Glomerular visceral epithelial cell (primary cell): ENCODE results near the gene ECI1.
"Not testable (repeated sequence)": the region's sequence is repeated elsewhere in the genome, so short reads cannot be mapped to it uniquely, and the experiment has no call there.

Experiments used
- DNase-seq: peaks from one replicate; pipeline ENCODE4 v3.0.0-alpha.2; 2016; ENCODE audit errors: extremely low spot score

Gene ECI1

DNA sequence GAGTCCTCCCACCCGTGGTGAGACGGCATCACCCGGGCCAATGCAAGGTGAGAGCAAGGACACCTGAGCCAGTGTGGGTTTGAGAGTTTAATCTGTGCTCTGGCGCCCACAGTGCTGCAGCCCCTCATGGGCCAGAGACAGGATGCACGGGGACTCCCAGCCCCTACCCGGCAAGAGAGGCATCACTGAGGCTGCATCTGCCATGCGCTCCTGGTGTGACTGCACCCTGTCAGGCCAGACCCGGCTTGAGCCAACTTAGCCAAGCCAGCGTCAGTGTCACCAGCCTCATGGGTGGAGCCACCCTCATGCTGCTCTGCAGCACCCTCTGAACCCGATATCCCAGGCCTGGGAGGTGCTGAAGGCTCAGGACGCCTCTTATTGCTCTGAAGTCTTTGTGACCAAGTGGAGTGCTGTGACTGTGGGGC is 39.5 kb downstream of the ECI1 start:
- no peak for DNase-seq

DNA sequence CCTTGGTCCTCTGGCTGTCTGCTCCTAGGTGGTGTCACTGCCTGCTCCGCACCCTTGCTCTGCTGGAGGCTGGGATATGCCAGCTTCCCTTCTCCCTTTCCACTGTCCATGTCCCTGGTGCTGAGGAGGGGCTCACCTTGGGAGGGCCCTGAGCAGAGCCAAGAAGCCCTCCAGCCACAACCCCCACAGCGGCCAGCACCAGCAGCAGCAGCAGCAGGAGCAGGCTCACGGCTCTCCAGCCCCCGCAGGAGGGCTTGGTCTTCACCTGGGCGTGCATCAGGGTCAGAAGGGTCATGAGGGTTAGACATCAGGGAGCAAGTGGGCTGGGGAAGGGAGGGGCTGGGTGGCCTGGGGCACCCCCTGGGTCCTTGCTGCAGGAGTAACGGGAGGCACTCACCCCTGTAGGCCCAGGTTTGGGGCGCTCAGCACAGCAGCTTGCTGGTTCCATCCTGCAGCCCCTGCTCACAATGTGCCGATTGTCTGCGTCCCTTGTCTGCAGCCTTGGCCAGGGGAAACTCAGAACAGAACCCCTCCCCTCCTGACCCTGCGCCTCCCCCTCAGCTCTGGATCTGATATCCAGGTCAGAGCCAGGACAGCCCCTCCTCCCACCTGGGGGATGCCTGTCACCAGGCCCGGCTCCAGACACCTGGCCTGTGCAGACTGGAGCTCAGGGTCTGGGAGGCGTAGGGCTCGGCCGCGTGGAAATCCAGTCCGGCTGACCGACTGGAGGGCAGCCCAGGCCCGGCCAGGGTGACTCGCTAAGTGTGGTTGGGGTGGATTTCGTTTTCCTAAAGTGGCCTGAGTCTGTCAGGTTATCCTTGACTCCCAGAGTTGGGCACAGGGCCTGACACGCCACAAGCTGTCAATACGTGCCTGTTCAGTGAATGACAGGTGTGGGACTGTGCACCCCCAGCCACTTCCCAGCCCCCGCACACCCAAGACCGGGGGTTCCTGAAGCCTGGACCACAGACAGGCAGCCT is 40.7 kb downstream of the ECI1 start, which contains the start of gene BRICD5:
BRICD5 (minus strand) TSS at position 478 of the 980 bp plus-strand sequence; CDS start at position 448, 30 bp downstream.
- peak; percentile 33 for DNase-seq

DNA sequence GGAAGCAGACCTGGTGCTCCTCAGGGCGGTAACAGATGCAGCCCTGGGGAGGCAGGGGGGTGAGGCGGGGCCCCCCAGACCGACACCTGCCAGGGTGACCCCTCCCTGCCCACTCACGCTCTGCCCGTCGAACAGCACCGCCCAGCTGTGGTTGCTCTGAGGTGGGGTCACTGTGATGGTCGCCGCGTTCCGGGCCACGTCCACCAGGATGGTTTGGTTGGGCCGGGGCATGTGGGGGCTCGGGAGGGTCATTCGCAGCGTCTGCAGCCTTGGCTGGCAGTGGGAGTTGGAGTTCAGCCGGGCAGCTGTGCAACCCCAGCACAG is 41.4 kb downstream of the ECI1 start:
- DNase-seq = no peak

DNA sequence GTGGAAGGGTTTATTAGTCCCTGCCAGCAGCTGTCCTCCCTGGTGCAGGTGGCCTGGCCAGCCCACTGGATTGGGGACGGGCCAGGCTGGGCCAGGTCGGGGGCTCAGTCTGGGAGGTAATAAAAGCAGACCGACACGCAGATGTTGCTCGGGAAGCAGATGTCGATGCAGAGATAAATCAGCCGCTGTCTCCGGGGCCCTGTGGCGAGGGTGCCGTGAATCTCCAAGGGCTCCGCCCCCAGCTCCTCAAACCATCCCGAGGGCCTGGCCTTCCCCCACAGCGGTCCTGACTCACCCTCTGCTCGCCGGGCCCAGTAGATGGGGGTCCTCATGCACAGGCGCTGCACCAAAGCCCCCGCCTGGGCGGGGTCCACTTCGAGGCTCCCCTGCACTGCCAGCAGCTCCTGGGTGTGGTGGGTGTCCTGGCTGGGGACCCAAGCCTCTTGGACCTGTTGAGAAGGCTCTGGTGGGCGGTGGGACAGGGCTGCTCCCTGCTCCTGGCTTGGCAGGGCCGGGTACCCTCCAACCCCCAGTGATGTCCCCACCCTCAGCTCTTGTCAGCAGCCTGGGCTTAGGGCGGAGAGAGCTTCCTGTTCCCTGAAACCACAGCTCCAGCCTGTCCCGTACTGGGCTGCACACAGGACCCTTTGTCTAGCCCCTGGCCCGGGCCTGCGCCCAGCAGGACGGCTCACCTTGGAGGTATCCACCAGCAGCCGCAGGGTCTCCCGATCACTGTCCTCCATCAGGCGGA is 42.0 kb downstream of the ECI1 start:
- no peak for DNase-seq

DNA sequence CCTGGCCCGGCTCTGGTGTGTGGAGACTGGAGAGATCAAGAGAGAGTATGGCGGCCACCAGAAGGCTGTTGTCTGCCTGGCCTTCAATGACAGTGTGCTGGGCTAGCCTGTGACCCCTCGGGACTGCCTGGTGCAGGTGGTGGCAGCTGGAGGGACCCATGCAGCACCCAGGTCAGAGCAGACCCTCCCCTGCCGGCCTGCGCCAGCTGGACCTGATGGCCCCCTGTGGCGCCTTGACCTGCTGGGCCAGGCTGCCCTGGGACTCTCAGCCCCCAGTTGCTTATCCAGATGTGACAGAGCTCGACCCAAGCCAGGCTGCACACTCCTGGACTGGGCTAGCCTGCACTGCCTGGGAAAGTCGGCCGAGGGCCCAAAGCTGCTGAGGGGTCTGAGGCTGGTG is 42.6 kb downstream of the ECI1 start:
- DNase-seq = no peak

DNA sequence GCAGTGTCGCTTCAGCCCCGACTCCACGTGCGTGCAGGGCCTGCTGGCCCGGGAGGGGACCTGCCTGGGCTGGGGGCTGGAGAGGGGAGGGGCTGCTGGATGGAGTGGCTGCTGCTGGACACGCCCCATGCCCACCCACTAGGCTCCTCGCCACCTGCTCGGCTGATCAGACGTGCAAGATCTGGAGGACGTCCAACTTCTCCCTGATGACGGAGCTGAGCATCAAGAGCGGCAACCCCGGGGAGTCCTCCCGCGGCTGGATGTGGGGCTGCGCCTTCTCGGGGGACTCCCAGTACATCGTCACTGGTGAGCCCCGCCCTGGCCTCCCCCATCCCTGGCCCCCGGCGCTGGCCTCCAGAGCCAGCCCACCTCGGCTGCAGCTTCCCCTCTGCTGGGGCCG is 43.1 kb downstream of the ECI1 start:
- DNase-seq = no peak

DNA sequence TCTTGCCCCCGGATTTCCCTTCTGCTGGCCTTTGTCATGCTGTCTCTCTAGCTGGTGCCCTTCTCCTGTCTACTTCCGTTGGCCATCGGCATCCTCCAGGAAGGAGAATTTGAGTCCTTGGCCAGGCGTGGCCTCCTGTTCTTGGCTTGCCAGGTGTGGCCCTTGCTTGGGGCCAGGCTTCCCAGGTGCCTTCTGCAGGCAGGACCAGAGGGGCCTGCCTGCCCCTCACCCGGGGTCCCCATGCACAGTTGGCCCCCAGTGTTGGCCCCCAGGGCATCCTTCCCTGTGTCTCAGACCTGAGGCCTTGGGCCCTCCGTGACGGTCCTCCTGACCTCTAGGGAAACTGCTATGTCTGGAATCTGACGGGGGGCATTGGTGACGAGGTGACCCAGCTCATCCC is 43.5 kb downstream of the ECI1 start:
- DNase-seq = no peak

DNA sequence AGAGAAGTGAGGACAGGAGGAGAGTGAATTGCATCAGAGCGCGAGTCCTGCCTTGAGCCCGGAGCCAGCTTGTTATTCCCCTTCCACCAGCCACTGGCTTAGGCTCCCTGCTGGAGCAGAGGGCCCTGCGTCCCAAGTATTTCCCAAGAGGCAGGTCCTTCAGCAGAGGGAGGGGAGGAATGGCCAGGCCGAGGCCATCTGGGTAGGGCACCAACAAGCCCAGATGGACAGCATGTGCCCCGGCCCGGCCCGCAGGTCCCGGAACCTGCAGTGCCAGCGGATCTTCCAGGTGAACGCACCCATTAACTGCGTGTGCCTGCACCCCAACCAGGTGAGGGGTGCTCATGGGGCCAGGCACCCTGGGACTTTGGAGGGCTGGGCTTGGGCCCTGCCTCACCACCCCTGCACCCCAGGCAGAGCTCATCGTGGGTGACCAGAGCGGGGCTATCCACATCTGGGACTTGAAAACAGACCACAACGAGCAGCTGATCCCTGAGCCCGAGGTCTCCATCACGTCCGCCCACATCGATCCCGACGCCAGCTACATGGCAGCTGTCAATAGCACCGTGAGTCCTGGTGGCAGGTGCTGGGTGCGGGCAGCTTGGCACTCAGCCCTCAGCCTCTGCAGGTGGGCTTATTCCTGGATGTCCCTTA is 44.5 kb downstream of the ECI1 start:
- DNase-seq = no peak

DNA sequence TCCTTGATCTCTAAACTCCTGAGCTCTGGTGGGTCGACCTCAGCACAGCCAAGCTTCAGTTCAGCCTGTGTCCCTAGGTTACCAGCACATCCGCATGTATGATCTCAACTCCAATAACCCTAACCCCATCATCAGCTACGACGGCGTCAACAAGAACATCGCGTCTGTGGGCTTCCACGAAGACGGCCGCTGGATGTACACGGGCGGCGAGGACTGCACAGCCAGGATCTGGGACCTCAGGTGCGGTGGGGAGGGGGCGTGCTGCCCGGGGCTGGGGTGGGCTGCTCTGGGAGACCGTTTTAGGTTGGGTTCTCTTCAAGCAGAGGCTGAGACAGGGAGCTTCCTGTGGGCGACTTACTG is 45.0 kb downstream of the ECI1 start:
- DNase-seq = no peak

DNA sequence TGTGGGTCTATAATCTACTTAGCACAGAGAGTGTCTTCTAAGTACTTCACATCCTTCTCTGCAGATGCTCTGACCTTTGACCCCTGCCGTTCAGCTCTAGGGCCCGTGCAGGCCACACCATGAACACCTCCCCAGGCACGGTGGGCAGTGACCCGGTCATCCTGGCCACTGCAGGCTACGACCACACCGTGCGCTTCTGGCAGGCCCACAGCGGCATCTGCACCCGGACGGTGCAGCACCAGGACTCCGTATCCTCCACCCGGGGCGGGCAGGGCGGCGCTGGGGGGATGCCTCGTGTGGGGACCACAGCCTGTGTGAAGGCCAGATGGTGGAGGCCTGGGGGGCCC is 45.4 kb downstream of the ECI1 start:
- no peak for DNase-seq

DNA sequence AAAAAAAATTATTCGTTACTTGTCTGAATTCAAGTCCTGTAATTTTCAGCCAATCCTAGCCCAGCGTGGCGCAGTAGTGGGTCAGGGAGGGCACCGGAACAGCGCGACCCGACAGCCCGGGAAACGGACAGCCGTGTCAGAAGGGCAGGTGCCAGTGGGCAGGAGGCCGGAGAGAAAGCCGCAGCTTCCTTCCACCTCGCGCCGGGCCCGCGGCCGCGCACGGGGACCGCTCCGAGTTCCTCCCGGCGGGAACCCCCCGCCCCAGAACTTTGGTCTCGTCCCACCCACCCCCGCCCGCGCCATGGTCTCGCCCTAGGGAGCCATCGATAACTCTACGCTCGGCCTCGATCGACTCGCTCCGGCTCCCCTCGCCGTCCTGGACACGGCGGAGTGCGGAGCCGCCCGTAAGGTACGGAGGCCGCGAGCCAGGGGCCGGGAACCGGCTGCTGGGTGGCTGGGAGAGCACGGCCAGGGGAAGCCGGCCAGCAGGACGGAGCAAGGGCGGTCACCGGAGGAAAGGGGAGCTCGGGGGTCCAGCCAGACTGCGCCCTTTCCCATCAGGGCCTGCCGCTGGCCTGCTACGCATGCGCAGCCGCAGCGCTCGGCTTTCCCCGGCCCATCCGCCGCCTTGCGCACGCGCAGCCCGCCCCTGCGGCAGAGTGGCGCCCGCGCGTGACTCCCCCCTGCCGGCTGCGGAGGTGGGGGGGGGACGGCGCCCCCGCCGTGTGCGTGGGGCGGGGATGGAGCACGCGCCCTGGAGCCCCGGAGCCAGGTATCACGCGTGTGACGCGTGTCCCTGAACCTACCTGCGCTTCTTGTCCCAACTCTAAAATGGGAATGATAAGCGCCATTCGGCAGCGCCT is 46.1 kb downstream of the ECI1 start, which contains the start of gene MLST8:
MLST8 (plus strand) TSS at position 351 of the 863 bp plus-strand sequence. CDS start 632 bp downstream, outside the sequence.
- peak; percentile 85 for DNase-seq

DNA sequence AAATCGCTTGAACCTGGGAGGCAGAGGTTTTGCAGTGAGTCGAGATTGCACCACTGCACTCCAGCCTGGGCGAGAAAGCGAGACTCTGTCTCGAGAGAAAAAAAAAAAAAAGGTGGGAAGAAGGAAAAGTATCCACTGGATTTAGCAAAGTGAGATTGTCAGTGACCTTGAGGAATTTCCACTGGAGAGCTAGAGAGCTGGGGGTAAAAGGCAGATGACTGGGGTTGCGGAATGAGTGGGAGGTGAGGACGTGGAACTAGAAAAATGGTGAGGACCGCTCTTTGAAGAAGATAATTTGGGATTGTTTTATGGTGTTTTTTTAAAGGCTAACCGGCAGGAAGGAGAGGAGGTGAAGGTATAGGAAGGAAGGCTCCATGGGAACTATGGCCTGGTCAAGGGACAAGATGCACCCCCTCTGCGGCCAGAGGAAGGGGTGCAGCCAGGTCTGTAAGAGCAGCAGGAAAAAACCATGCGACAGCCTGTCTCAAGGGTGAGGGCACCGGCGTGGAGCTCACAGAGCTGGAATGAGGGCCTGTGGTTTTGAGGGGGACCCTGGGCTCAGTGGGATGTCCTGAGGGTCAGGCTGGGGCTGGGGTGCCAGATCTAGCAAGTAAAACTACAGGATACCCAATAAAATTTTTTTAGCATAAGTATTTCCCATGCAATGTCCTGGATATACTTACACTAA is 46.8 kb downstream of the ECI1 start:
- DNase-seq = no peak

DNA sequence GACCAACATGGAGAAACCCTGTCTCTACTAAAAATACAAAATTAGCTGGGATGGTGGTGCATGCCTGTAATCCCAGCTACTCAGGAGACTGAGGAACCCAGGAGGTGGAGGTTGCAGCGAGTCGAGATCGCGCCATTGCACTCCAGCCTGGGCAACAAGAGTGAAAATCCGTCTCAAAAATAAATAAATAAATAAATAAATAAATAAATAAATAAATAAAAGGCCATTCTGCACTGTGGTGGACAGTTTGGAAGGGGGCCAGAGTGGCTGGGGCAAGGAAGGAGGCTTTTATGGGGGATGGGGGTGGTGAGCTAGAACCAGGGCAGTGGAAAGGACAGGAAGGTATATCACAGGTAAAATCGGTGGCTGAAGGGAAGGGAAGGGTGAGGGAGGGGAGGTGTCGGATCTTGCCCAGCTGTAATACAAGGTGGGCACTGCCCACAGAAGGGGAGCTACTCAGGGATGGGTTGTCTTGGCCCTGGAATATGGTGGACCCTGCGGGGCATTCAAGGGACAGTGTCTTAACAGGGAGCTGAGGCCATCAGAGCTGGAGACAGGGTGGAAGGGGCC is 48.2 kb downstream of the ECI1 start:
- DNase-seq = not testable (repeated sequence)

DNA sequence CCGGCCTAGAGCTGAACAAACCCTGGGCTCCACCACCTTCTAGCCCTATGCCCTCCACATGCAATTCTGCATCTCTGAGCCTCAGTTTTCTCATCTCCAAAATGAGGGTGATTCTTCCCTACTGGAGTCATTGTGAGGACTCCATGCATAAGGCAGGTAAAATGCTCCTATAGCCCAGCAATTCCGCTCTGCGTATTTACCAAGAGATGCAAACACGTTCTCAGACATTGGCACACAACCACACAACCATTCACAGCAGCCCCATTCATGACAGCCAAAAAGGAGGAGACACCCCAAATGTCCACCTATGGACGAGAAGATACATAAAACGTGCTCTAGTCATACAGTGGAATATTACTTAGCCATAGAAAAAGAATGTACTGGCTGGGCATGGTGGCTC is 51.1 kb downstream of the ECI1 start:
- DNase-seq = no peak

DNA sequence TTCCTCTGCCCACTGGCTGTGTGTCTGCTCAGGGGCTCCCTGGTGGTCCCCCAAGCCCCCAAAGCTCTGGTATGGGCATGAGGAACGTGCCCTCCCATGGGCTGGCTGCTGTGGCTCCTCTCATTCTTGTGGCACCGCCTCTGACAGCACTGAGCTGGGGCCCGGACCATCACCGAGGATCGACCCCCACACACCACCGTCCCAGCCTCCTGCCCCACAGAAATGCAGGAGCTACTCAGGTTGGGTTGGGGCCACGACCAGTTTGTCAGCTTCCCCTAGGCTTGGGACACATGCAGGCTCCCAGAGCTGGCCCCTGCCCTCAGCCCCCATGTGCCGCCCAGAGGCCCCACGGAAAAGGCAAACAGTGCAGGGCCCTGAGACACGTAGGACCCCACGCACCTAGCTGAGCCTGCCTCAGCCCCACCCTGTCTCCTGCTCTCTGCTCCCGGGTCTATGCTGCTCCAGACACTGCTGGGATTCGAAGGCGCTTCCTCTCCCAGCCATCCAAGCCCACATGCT is 51.7 kb downstream of the ECI1 start:
- DNase-seq = no peak

DNA sequence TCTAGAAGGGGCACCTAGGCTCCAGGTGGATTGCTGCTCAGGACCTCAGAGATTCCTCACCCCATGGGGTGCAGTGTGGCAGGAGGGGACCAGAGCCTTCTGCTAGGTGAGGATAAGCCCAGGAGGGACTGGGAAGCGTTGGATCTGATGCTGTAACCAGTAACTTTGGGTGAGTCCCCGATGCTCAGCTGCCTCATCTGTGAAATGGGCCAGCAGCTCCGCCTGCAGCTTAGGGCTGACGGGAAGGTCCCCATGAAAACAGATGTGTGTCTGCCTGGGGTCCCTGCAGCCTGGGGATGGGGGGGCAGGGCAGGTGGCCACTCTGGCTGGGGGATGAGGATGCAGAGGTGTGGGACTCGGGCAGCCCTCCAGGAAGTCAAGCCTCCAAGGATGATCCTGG is 52.3 kb downstream of the ECI1 start:
- no peak for DNase-seq

DNA sequence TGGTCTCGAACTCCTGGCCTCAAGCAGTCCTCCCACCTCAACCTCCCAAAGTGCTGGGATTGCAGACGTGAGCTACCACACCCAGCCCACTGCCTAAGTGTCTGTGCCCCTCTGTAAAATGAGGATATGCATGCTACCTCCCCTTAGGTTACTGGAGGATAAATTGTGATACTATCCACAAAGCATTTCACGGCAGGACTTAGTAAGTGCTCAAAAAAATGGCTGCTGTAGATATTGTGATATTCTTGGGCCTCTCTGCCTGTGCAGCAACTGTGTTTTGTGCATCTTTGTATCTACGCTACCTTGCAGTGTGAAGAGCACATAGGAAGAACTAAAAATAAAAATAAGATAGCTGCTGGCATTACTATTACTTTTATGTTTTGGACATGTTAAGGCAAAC is 53.1 kb downstream of the ECI1 start:
- no peak for DNase-seq

DNA sequence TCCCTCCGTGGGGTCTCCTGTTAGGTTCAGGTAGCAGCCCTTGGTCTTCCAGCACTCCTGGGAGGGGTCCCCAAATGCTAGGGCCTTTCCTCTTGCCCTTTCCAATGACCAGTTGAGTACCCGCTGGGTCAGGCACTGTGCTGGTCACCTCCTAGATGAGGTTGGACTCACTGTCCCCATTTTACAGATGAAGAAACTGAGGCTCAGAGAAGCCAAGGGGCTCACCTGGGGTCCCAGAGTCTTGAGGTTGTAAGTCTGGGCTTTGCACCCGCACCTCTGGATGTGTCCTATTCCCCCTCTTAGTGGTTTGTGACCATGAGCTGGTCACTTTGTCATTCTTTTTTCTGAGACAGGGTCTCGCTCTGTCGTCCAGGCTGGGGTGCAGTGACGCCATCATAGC is 53.6 kb downstream of the ECI1 start:
- no peak for DNase-seq

DNA sequence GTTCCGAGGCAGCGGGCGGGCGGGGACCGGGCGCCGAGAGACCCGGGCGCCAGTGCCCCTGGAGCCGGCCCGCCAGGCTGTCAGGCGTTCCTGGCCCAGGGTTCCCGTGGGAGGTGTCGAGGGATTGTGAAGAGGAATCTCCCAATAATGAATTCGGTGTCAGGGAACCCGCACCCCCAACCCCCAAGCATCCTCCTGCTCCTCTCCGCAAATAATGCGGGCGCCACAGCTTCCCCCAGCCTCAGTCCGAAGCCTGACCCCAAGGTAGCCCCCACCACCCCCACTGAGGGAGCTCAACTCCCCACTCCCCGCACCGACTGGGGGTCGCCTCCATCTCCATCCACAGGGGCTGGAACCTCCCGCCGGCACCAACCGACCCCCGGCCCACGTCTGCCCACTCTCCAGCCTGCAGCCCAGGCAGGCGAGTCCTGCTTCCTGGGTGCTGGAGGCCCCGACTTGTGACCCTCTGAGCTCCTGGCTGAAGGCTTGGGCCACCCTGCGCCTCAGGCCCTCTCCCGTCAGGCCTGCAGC is 54.3 kb downstream of the ECI1 start:
- no peak for DNase-seq
